HCT116 (cell line): ENCODE data around the gene RNASE8. TPM values are rescaled to one million over a fixed set of nuclear protein-coding genes. Genes with fewer than 3 reads are reported as not detected.

Experiments used
- ATAC-seq: fragments of 200-7000 bp; cut with Tn5 transposase; 2 replicates; pipeline ENCODE4 v1.9.1; 2020; ENCODE audit warnings: mild to moderate bottlenecking, moderate library complexity
- BruUV-seq: library from RNA; stranded (reverse); fragments of 400-500 nt; replicated peaks from 2 replicates; lab custom pipeline; 2021; lab: Mats Ljungman, UMichigan
- CTCF ChIA-PET: fragments of 300-600 bp; sonication (Branson Sonifier 250); formaldehyde crosslinking; loops from one replicate; lab custom pipeline; 2021; ENCODE audit warnings: antibody characterized with exemption; lab: Charles Lee
- POLR2A ChIA-PET: fragments of 300-600, 350-600 bp; sonication (Branson Sonifier 250); formaldehyde crosslinking; loops from one replicate; lab custom pipeline; 2021; ENCODE audit warnings: antibody characterized with exemption; lab: Charles Lee
- RAD21 ChIA-PET, 2 experiments: fragments of 300-600 bp; sonication (Branson Sonifier 250); formaldehyde crosslinking; loops; one replicate each; lab custom pipeline; 2023; ENCODE audit warnings: low total read pairs in 2 of 2; ENCODE audit not compliant: uncharacterized antibody in 2 of 2, unreplicated experiment in 2 of 2, low non-redundant PET in 1 of 2; lab: Charles Lee
- DNase-seq: peaks from one replicate; pipeline ENCODE4 v3.0.0-alpha.2; 2010; ENCODE audit warnings: low read depth, low spot score
- H2AFZ ChIP-seq: fragments of 200-600 bp; shearing (Covaris generic), sonication (generic); 2 replicates; pipeline ENCODE4 v1.6.1; 2017; ENCODE audit warnings: low read depth, mixed run types, mixed read lengths, antibody characterized with exemption, low read length; ENCODE audit not compliant: poor library complexity, severe bottlenecking
- H3K27ac ChIP-seq: 2 replicates; pipeline ENCODE4 v1.5.1; 2012; ENCODE audit warnings: low read depth, low read length
- H3K27me3 ChIP-seq: fragments of 200-600 bp; sonication (generic); 2 replicates; pipeline ENCODE4 v1.6.1; 2016; ENCODE audit warnings: mixed run types, low read length, mixed read lengths; ENCODE audit not compliant: insufficient read depth
- H3K36me3 ChIP-seq, 2 experiments: fragments of 200-500 bp in 1 of 2; fragments of 200-600 bp in 1 of 2; sonication (Bioruptor generic) in 1 of 2; sonication (generic) in 1 of 2; 2 replicates each; pipeline versions ENCODE4 v1.5.1 to v1.6.1; 2014 to 2016; ENCODE audit warnings: low read length in 2 of 2, inconsistent platforms in 1 of 2, mixed read lengths in 1 of 2, mixed run types in 1 of 2; ENCODE audit not compliant: insufficient read depth in 2 of 2, control insufficient read depth in 1 of 2
- H3K4me1 ChIP-seq, 2 experiments: fragments of 200-600 bp in 1 of 2; sonication (generic) in 1 of 2; 2 replicates each; pipeline versions ENCODE4 v1.5.1 to v1.6.1; 2012 to 2017; ENCODE audit warnings: low read length in 2 of 2, inconsistent platforms in 1 of 2, mild to moderate bottlenecking in 1 of 2, mixed read lengths in 1 of 2, mixed run types in 1 of 2, moderate library complexity in 1 of 2; ENCODE audit not compliant: insufficient read depth in 2 of 2, control insufficient read depth in 1 of 2
- H3K4me2 ChIP-seq: fragments of 200-600 bp; sonication (generic); 2 replicates; pipeline ENCODE4 v1.6.1; 2017; ENCODE audit warnings: mixed run types, low read length, mixed read lengths
- H3K4me3 ChIP-seq, 2 experiments: fragments of 200-600 bp in 1 of 2; sonication (generic) in 1 of 2; replicated peaks in 1 of 2; 2 replicates each; pipeline ENCODE4 v1.5.1; 2011 to 2016; ENCODE audit warnings: low read length in 2 of 2, control low read depth in 1 of 2, low read depth in 1 of 2, mild to moderate bottlenecking in 1 of 2, mixed read lengths in 1 of 2, mixed run types in 1 of 2
- H3K79me2 ChIP-seq: fragments of 200-600 bp; sonication (generic); 2 replicates; pipeline ENCODE4 v1.6.1; 2017; ENCODE audit warnings: mild to moderate bottlenecking, mixed run types, low read length, moderate library complexity, mixed read lengths; ENCODE audit not compliant: insufficient read depth
- H3K9ac ChIP-seq: fragments of 200-600 bp; sonication (generic); 2 replicates; pipeline ENCODE4 v1.6.1; 2016; ENCODE audit warnings: low read length, mixed read lengths
- H3K9me2 ChIP-seq: fragments of 200-600 bp; sonication (generic), shearing (Covaris generic); 2 replicates; pipeline ENCODE4 v1.6.1; 2017; ENCODE audit warnings: mixed run types, mild to moderate bottlenecking, moderate library complexity; ENCODE audit not compliant: insufficient read depth
- H3K9me3 ChIP-seq, 2 experiments: fragments of 200-500 bp in 1 of 2; fragments of 200-600 bp in 1 of 2; sonication (Bioruptor generic) in 1 of 2; sonication (generic) in 1 of 2; 2 replicates each; pipeline ENCODE4 v1.6.1; 2014 to 2017; ENCODE audit warnings: low read length in 2 of 2, mixed read lengths in 2 of 2, inconsistent platforms in 1 of 2, low read depth in 1 of 2, mild to moderate bottlenecking in 1 of 2, mixed run types in 1 of 2, moderate library complexity in 1 of 2; ENCODE audit not compliant: control insufficient read depth in 1 of 2, insufficient read depth in 1 of 2
- H4K20me1 ChIP-seq: fragments of 200-600 bp; sonication (generic), shearing (Covaris generic); 2 replicates; pipeline ENCODE4 v1.6.1; 2017; ENCODE audit warnings: mixed run types, mild to moderate bottlenecking, moderate library complexity; ENCODE audit not compliant: insufficient read depth
- CBX3 ChIP-seq: IDR thresholded peaks from 2 replicates; pipeline ENCODE4 v1.6.1; 2012; ENCODE audit warnings: low read depth
- CEBPB ChIP-seq: IDR thresholded peaks from 2 replicates; pipeline ENCODE4 v1.6.1; 2012; ENCODE audit warnings: low read depth
- ELF1 ChIP-seq: IDR thresholded peaks from 2 replicates; pipeline ENCODE4 v1.6.1; 2012; ENCODE audit warnings: low read depth, borderline replicate concordance
- EZH2 ChIP-seq: fragments of 200-600 bp; sonication (generic); IDR thresholded peaks from 2 replicates; pipeline ENCODE4 v1.6.1; 2017; ENCODE audit warnings: antibody characterized with exemption, mixed run types
- EZH2phosphoT487 ChIP-seq: fragments of 200-600 bp; IDR thresholded peaks from 2 replicates; pipeline ENCODE4 v1.6.1; 2018; ENCODE audit warnings: antibody characterized with exemption, borderline replicate concordance
- FOSL1 ChIP-seq: IDR thresholded peaks from 2 replicates; pipeline ENCODE4 v1.6.1; 2012; ENCODE audit warnings: low read depth
- MAX ChIP-seq: IDR thresholded peaks from 2 replicates; pipeline ENCODE4 v1.6.1; 2012
- POLR2A ChIP-seq: IDR thresholded peaks from 2 replicates; pipeline ENCODE4 v1.7.0; 2011; ENCODE audit warnings: borderline replicate concordance; ENCODE audit not compliant: insufficient read depth, insufficient read length; ENCODE audit errors: extremely low read depth
- POLR2AphosphoS5 ChIP-seq: IDR thresholded peaks from 2 replicates; pipeline ENCODE4 v1.6.1; 2011; ENCODE audit warnings: mild to moderate bottlenecking, low read depth, low read length, moderate library complexity
- RAD21 ChIP-seq: IDR thresholded peaks from 2 replicates; pipeline ENCODE4 v1.6.1; 2012; ENCODE audit warnings: low read depth, mild to moderate bottlenecking
- REST ChIP-seq: IDR thresholded peaks from 2 replicates; pipeline ENCODE4 v1.6.1; 2012; ENCODE audit warnings: low read depth
- SIN3A ChIP-seq: IDR thresholded peaks from 2 replicates; pipeline ENCODE4 v1.6.1; 2012; ENCODE audit warnings: low read depth
- SP1 ChIP-seq: IDR thresholded peaks from 2 replicates; pipeline ENCODE4 v1.6.1; 2012; ENCODE audit warnings: low read depth
- SRF ChIP-seq: IDR thresholded peaks from 2 replicates; pipeline ENCODE4 v1.6.1; 2012; ENCODE audit warnings: low read depth
- TCF7L2 ChIP-seq: IDR thresholded peaks from 2 replicates; pipeline ENCODE4 v1.7.0; 2011; ENCODE audit warnings: borderline replicate concordance, inconsistent platforms; ENCODE audit not compliant: insufficient read depth, insufficient read length; ENCODE audit errors: extremely low read depth
- YY1 ChIP-seq: IDR thresholded peaks from 2 replicates; pipeline ENCODE4 v1.6.1; 2011; ENCODE audit warnings: low read length, low read depth, moderate library complexity, mild to moderate bottlenecking; ENCODE audit not compliant: insufficient replicate concordance; ENCODE audit errors: extremely low read depth
- ZFX ChIP-seq: fragments of 450-650 bp; IDR thresholded peaks from 2 replicates; pipeline ENCODE4 v1.6.1; 2017
- intact Hi-C: fragments of 100-400 bp; cut with micrococcal nuclease; formaldehyde crosslinking; loops from 2 replicates; pipeline ENCODE4 v1.10.0; 2022
- total RNA-seq: library from RNA; stranded (reverse); gene quantifications from one replicate; pipeline ENCODE4 v1.2.1, GENCODE V29; 2021; ENCODE audit not compliant: unreplicated experiment
- TF ChIP-seq, protein P1 (sequence below): IDR thresholded peaks from 2 replicates; pipeline ENCODE4 v1.6.1; 2011; ENCODE audit warnings: mild to moderate bottlenecking, low read length, moderate library complexity; ENCODE audit not compliant: insufficient replicate concordance; ENCODE audit errors: extremely low read depth
- TF ChIP-seq, protein P2 (sequence below), 3 experiments: fragments of 200-600 bp in 1 of 3; sonication (generic) in 1 of 3; IDR thresholded peaks in 2 of 3; conservative IDR thresholded peaks in 1 of 3; 2 replicates each; pipeline ENCODE4 v1.5.1; 2012 to 2017; ENCODE audit warnings: low read depth in 2 of 3, low read length in 2 of 3, antibody characterized with exemption in 1 of 3, borderline replicate concordance in 1 of 3, control low read depth in 1 of 3, mild to moderate bottlenecking in 1 of 3, mixed read lengths in 1 of 3, mixed run types in 1 of 3, moderate library complexity in 1 of 3; ENCODE audit not compliant: insufficient read depth in 1 of 3

Gene RNASE8
- total RNA-seq, 1 experiment from 2014 or later, result not detected

DNA sequence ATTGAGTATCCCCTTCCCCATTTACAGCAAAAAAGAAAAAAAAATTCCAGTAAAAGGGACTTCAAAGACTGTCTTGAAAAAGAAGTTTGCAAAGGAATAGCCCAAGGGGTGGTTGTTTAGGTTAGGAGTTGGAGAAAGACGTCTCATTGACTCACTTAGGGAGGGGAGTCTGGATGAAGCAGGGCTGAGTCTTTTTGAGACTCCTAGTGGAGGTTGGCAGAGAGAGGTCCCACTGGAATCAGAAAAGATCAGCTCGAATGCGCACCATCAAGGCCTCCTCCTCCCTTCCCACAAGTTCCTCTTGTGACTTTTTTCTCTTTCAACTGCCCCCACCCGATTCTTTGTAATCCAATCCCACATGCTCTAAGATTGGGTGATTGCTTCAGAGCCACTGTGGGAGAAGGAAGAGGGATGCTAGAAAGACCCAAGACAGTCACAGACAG is 14.4 kb downstream of the RNASE8 start:
- no peak overlapping the region for H3K27ac ChIP-seq
- no peak overlapping the region for H2AFZ ChIP-seq
- no peak overlapping the region for H3K9ac ChIP-seq
- H3K4me1 ChIP-seq, result peaks cover 7 to 28% of the 10 kb centered on the region in 2 experiments
- no TSS peak for BruUV-seq
- no peaks in the 10 kb centered on the region for H3K9me3 ChIP-seq
- H3K9me2 ChIP-seq, result no peaks in the 10 kb centered on the region
- POLR2A ChIA-PET, result no interaction called here
- no peak for TF ChIP-seq POLR2AphosphoS5
- TF ChIP-seq CBX3, result no peak
- no peak for TF ChIP-seq POLR2A
- no peak for TF ChIP-seq CEBPB
- TF ChIP-seq ELF1, result no peak
- TF ChIP-seq SRF, result no peak
- TF ChIP-seq ZFX, result no peak
- TF ChIP-seq REST, result no peak
- TF ChIP-seq, protein P1, sequence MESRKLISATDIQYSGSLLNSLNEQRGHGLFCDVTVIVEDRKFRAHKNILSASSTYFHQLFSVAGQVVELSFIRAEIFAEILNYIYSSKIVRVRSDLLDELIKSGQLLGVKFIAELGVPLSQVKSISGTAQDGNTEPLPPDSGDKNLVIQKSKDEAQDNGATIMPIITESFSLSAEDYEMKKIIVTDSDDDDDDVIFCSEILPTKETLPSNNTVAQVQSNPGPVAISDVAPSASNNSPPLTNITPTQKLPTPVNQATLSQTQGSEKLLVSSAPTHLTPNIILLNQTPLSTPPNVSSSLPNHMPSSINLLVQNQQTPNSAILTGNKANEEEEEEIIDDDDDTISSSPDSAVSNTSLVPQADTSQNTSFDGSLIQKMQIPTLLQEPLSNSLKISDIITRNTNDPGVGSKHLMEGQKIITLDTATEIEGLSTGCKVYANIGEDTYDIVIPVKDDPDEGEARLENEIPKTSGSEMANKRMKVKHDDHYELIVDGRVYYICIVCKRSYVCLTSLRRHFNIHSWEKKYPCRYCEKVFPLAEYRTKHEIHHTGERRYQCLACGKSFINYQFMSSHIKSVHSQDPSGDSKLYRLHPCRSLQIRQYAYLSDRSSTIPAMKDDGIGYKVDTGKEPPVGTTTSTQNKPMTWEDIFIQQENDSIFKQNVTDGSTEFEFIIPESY, result no peak
- no peak for TF ChIP-seq SP1
- no peak for TF ChIP-seq MAX
- TF ChIP-seq YY1, result no peak
- no peak for TF ChIP-seq SIN3A
- no peak for TF ChIP-seq FOSL1
- no peak for TF ChIP-seq EZH2phosphoT487
- no peak for TF ChIP-seq TCF7L2
- TF ChIP-seq EZH2, result no peak
- TF ChIP-seq, protein P2, sequence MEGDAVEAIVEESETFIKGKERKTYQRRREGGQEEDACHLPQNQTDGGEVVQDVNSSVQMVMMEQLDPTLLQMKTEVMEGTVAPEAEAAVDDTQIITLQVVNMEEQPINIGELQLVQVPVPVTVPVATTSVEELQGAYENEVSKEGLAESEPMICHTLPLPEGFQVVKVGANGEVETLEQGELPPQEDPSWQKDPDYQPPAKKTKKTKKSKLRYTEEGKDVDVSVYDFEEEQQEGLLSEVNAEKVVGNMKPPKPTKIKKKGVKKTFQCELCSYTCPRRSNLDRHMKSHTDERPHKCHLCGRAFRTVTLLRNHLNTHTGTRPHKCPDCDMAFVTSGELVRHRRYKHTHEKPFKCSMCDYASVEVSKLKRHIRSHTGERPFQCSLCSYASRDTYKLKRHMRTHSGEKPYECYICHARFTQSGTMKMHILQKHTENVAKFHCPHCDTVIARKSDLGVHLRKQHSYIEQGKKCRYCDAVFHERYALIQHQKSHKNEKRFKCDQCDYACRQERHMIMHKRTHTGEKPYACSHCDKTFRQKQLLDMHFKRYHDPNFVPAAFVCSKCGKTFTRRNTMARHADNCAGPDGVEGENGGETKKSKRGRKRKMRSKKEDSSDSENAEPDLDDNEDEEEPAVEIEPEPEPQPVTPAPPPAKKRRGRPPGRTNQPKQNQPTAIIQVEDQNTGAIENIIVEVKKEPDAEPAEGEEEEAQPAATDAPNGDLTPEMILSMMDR (IDR thresholded peaks at IDR 0.05 in 2 of 3, conservative IDR thresholded peaks at IDR 0.05 in 1 of 3; ENCODE audit: borderline replicate concordance in 1 of 3, insufficient read depth in 1 of 3, low read depth in 2 of 3, low read length in 2 of 3), result no peak
- no peak for TF ChIP-seq RAD21
- TF ChIP-seq, all 23 proteins: peak for 0
- Histone ChIP-seq H3K4me2 (no peak overlapping the region), H3K36me3 (no peaks in the 10 kb centered on the region), H4K20me1 (no peaks in the 10 kb centered on the region), H3K4me3 (no peak overlapping the region), H3K27me3 (0 out of 2 replicates have a peak, but pooled peaks cover 4% of the 10 kb centered on the region), H3K79me2 (no peaks in the 10 kb centered on the region)
- RAD21 ChIA-PET, result interaction anchor here (0.6 to 0.7 kb wide), 2 partner anchors 17 to 18 kb away, joined by 3 read pairs; no protein-coding TSS in a partner anchor
- intact Hi-C loops, result no loop called here
- CTCF ChIA-PET, result interaction anchor here (0.6 to 2.4 kb wide), 4 partner anchors 18 to 386 kb away, joined by 3 to 10 read pairs (median 4); no protein-coding TSS in a partner anchor
- no peak for DNase-seq
- ATAC-seq, result no peak
